ENCODE data around the gene TMEM63C.

GRCh38 chr14:77201696-77202095, 20.1 kb downstream of the TMEM63C start:
- TF ChIP-seq CTCF (IDR thresholded peaks at IDR 0.05 in 2 of 3, conservative IDR thresholded peaks at IDR 0.05 in 1 of 3; ENCODE audit: borderline replicate concordance in 1 of 3, insufficient read depth in 1 of 3, low read depth in 2 of 3, low read length in 2 of 3) (no peak), EZH2 (IDR thresholded peaks at IDR 0.05) (no peak), POLR2AphosphoS5 (IDR thresholded peaks at IDR 0.05; ENCODE audit: low read depth, low read length) (no peak), SIN3A (IDR thresholded peaks at IDR 0.05; ENCODE audit: low read depth) (no peak)

Measured in HCT116 (cell line).